NCI-H510A (cell line): ENCODE measurements around the gene KRTAP29-1.
"Not testable (repeated sequence)": the region's sequence is repeated elsewhere in the genome, so short reads cannot be mapped to it uniquely, and the experiment has no call there.

Experiments
- DNase-seq: peaks from one replicate; lab custom pipeline; 2025; lab: John Stamatoyannopoulos, UW

KRTAP29-1 gene, protein sequence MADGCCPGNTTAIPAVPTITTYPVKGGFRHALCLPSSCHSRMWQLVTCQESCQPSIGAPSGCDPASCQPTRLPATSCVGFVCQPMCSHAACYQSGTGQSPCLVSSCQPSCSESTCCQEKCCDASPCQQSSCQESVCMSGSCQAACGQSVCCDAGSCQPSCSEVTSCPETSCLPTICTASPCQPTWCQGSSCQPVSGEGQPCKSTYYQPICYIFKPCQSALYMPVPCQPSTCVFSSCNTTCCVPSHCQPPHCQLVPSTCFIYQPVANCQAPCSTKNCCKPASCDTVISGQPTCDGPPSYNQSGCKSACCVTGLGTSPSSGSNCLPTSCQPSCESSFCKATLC

GRCh38 chr17:41301916-41302901, at the start of gene KRTAP29-1:
TSS of gene KRTAP29-1 (minus strand) at chr17:41302851. CDS start at chr17:41302851, 0 bp downstream.
- no peak for DNase-seq

DNA sequence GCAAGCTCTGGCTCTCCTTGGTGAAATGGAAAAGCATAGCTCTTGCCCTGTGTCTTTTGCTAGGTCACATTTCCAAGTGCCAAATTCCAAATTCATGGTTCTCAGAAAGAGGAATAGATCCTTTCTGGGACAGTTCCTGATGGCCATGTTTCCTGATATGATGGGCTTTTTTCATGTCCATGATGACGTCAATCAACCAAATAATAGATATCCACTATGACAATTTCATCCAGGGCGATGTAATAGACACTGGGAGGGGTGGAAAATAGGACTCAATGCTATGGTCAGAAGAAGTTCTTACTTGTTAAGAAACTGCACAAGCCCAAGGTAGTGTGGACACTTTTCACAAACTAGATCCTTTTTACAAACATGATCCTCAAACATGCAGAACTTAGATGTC, 48.5 kb upstream of the KRTAP29-1 start:
- DNase-seq, result no peak

- not testable (repeated sequence) for DNase-seq
Measured at GRCh38 chr17:41350381-41350878, 47.8 kb upstream of the KRTAP29-1 start, which contains the start of gene KRT33A. TSS of gene KRT33A (minus strand) at chr17:41350828. CDS start at chr17:41350767, 61 bp downstream.

DNA sequence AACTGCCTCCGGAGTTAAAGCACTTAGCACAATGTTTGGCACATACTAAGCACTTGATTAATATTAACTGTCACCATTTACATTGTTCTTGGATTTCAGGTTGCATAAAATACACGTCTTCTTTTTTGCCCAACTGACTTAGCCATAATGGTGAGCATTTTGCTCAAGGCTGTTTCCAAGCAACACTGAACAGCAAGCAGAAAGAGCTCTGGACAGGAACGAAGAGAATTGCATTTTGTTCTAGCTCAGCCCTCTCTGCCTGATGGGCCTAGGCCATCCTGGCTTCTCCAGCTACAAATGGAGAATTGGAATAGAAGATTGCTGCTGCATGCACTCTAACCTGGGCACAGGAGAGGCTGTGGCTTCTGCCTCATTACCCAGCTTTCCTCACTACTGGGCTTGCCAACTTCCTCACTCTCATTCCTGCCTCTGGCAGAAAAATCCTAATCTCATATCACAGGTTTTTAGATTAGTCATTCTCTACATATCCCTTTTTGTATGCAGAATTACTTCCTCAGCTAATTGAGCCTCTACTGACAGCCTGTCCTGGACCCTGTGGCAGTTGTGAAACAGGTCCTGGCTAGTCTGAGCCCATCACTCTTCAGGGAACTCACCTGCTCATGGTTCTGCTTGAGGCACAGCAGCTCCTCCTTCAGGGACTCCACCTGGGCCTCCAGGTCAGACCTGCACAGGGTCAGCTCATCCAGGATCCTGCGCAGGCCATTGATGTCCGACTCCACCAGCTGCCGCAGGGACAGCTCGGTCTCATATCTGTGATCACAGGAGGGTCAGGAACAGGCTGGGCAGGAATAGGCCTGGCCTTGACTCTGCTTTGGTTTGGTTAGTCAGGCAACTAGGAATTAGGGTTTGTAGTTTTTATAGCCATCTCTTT, 45.5 kb upstream of the KRTAP29-1 start:
- DNase-seq, result no peak

GRCh38 chr17:41346421-41346820, 43.8 kb upstream of the KRTAP29-1 start:
- not testable (repeated sequence) for DNase-seq

- DNase-seq, result no peak
Measured at GRCh38 chr17:41345992-41346391, 43.3 kb upstream of the KRTAP29-1 start.

GRCh38 chr17:41343029-41343428, 40.4 kb upstream of the KRTAP29-1 start:
- no peak for DNase-seq

GRCh38 chr17:41340934-41341861, 38.5 kb upstream of the KRTAP29-1 start:
- no peak for DNase-seq

DNA sequence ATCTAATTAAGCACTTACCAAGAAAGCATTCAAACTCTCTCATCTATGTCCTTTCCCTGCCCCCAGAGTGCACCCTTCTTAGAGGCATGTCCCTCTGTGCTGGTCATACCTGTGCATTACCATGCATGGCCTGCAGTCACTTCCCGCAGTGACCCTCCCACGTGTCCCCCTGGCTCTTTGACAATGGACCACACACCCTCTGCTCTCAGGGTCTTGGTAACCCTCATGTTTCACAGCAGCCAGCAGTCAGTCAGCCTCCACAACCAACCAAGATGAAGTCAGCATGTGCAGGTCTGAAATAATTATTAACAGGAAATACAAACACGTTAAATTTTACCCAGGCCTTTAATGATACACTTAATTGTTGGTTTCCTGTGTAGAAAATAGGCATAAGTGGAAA, 37.8 kb upstream of the KRTAP29-1 start:
- DNase-seq, result no peak

DNA sequence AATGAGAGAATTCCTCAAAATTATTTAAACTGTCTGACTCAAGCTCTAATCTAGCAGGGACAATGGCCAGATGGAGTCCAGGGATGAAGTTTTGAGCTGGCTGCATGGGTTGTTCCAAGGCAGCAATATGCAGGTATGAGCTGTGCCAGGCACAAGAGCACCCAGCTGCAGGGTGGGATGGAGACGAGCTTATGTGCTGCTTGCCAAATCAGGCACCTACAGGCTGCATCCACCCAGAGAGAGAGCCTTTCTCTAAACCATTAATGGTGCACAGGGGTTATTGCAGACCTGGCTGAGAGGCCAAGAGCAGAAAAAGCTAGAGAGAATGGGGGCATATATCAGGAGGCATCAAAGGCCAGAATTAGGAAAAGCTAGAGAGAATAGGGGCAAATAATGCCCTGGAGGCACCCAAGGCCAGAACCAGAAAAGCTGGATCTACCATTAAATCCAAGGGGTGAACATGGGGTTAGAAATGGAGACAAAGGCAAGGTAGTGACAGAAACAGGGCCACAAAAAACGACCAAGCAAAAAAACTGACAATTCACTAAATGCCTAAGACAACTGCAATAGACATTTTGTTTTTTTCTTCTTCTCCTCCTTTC, 37.0 kb upstream of the KRTAP29-1 start:
- DNase-seq, result no peak

DNA sequence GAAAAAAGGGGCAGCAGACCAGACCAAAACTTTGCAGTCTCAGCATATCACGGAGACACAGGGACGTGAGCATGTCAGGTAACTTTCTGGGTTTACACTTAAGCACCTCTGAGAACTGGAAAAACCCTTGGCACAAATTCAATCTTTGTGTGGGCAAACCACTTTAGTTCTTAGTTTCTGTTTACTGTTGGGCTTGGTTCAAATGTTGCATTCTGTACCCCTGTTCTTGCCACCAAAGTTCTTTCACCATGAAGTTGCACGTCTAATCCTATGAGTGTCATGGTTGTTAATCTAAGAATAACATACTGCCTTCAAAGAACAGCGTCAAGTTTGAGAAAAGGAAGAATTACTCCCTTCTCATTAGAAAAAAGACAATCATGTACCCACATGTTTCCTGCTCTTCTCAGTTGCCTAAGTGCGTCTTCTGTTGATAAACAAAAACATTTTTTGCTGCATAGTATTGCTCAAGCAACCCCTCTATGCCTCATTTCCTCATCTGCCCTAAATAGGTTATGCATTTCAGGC, 36.4 kb upstream of the KRTAP29-1 start:
- no peak for DNase-seq

- no peak for DNase-seq
Measured at GRCh38 chr17:41335747-41336146, 33.1 kb upstream of the KRTAP29-1 start.

- no peak for DNase-seq
Measured at GRCh38 chr17:41334385-41335305, 32.0 kb upstream of the KRTAP29-1 start.

DNA sequence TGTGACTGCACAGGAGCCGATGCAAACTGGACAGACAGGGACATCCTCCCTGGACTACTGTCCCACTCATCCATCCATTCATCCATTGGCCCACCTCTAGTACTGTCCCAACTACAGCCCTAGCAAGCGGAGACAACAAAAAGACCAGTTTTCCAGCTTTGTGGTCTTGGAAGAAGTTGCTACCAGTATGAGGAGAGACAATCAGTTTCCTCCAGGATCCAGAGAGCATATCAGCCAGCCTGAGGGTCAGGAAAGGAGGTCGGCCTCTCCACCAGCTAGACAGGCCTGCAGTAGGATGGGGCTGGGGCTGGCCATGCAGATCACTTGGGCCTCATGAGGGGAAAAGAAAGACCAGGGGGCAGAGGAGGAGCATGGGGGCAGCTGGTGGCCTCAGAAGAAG, 31.2 kb upstream of the KRTAP29-1 start:
- DNase-seq, result no peak

DNA sequence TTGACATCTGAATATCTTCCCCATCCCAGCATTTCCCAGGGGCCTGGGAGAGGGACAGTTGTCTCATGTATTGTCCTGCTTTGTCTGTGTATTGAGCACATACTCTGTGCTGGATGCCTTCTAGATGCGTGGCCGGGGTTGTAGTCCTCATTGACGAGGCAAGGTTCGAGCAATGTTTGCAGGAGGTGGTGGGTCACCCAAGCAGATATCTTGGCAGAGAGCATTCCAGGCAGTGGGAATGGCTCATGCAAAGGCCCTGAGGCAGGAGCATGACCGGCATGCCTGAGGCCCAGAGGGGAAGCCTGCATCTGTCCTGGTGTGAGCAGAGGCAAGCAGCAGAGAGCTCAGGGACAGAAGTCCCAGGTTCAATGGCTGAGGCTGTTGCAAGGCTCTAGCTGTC, 30.4 kb upstream of the KRTAP29-1 start:
- no peak for DNase-seq

GRCh38 chr17:41332239-41332638, 29.6 kb upstream of the KRTAP29-1 start:
- no peak for DNase-seq

- no peak for DNase-seq
Measured at GRCh38 chr17:41331606-41332005, 29.0 kb upstream of the KRTAP29-1 start.

DNA sequence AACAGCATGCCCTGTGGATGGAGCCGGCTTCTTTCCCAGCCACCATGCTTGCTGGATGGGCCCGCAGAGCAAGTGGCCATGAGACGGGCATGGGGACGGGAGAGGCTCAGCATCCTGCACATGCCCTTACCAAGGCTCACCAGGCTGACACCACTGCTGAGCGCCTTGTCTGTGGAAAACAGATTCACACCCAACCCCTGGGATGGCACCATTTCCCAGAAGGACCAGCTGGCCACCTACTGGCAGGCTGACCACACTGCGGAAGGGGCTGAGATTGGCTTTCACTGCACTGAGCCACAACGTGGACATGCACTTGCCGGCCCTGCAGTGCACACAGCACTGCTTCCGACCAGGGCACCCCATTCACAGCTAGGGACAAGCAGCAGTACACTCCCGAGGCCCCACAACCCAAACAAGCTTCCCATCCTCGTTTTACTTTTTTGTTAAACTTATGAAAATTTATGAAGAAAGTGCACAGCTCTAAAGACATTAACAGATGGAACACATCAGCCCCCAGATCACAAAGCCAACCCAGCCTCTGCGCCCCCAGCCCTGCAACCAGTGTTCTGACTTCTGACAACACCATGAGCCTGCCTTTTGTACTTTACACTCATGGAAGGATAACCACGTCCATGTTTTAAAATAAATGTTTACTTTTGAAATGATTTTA, 26.8 kb upstream of the KRTAP29-1 start:
- no peak for DNase-seq
